Sigmoid colon (tissue), 7 donors: Measurements from ENCODE around the gene SDK1. TPM values are rescaled to one million over a fixed set of nuclear protein-coding genes. Genes with fewer than 3 reads are reported as not detected.
A peak's percentile ranks its signal among the peaks of the same experiment; 100 is the strongest.

Source experiments
- DNase-seq: peaks from one replicate; pipeline ENCODE4 v3.0.0-alpha.2; 2019
- H3K27ac ChIP-seq, 4 donors: fragments of 200-600 bp; sonication (generic); one replicate each; pipeline ENCODE4 v1.5.1; 2016 to 2019; ENCODE audit warnings: mild to moderate bottlenecking in 1 of 4
- H3K27me3 ChIP-seq, 3 donors: fragments of 200-600 bp; sonication (generic); one replicate each; pipeline ENCODE4 v1.5.1; 2019; ENCODE audit warnings: mild to moderate bottlenecking in 1 of 3
- H3K36me3 ChIP-seq, 4 donors: fragments of 200-600 bp; sonication (generic); one replicate each; pipeline ENCODE4 v1.5.1; 2016 to 2019
- H3K4me1 ChIP-seq, 4 donors: fragments of 200-600 bp; sonication (generic); one replicate each; pipeline ENCODE4 v1.5.1; 2017 to 2019
- H3K4me3 ChIP-seq, 4 donors: fragments of 200-600 bp; sonication (generic); one replicate each; pipeline ENCODE4 v1.5.1; 2017 to 2019; ENCODE audit warnings: mild to moderate bottlenecking in 2 of 4, moderate library complexity in 1 of 4
- H3K9me3 ChIP-seq, 4 donors: fragments of 200-600 bp in 3 of 4; sonication (generic) in 3 of 4; one replicate each; pipeline versions ENCODE4 v1.5.1 to v1.6.1; 2013 to 2019
- EP300 ChIP-seq, 4 donors: sonication (generic); formaldehyde crosslinking; IDR thresholded peaks; one replicate each; pipeline ENCODE4 v1.6.1; 2017; ENCODE audit warnings: antibody characterized with exemption in 4 of 4
- POLR2A ChIP-seq, 2 donors: fragments of 450-650 bp; IDR thresholded peaks; one replicate each; pipeline ENCODE4 v1.6.1; 2016; ENCODE audit warnings: antibody characterized with exemption in 2 of 2, mild to moderate bottlenecking in 2 of 2, moderate library complexity in 2 of 2
- POLR2AphosphoS5 ChIP-seq, 4 donors: sonication (generic); formaldehyde crosslinking; IDR thresholded peaks; one replicate each; pipeline ENCODE4 v1.6.1; 2017; ENCODE audit warnings: antibody characterized with exemption in 4 of 4
- WGBS, 2 donors: extraction: QIAGEN DNeasy Blood & Tissue Kit; methylation state at CpG; one replicate each; pipeline ENCODE4 v1.1.7; 2013; 5-methylcytosine and 5-hydroxymethylcytosine counted together
- intact Hi-C: fragments of 100-400 bp; cut with DNase I; formaldehyde crosslinking; loops from one replicate; pipeline ENCODE4 v1.15.1; 2023
- polyA plus RNA-seq, 3 donors: library from polyadenylated mRNA; stranded (reverse); fragments of 200-250 nt; gene quantifications; one replicate each; pipeline ENCODE4 v1.2.3, GENCODE V29; 2013
- total RNA-seq, 4 donors: library from RNA; depleted of rRNA; stranded (reverse); fragments of >200 nt; gene quantifications; one replicate each; pipeline ENCODE4 v1.1.0, GENCODE V29; 2016
- TF ChIP-seq, protein P1 (sequence below), 4 experiments: fragments of 450-650 bp in 3 of 4; fragments of 200-600 bp in 1 of 4; IDR thresholded peaks; one replicate each; pipeline ENCODE4 v1.5.1; 2016 to 2019; ENCODE audit warnings: antibody characterized with exemption in 4 of 4, mild to moderate bottlenecking in 3 of 4, moderate library complexity in 2 of 4
- donor health status: healthy with polysubstance abuse.
- donor health status: Bipolar disorder and iron deficiency.
- donor health status: healthy.

Gene SDK1
- total and polyA plus RNA-seq, 7 donors: under 0.01 to 23.0 (median 10.0) TPM; not detected in 1

DNA sequence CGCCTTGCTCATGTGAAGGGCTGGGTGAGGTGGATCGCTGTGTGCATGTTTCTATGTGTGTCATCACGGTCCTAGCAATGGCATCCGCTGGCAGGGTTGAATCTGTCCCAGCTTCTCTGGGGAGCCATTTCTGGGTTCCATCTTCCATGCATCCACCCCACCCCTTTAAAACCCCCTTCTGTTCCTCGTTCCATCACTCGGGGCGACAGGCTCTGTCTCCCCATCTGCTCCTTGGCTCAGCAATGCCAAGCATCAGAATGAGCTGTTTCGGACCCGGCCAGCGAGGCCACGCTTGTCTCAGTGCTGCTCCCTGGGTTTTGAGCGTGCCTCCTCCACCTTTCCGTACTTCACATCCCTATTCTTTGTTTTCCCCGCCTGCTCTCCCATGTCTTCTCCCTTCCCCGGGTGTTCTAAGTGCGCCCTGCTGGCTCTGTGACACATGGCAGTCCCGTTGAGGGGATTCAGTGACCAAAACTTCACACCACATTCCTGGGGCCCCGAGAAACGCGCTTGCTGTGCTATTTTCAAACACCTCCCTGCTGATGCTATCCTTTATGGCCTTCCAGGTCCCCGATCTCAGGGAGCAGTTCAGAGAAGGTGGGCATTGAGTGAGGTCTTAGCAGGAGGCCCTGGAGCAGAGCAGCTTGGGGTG is 827.0 kb downstream of the SDK1 start:
- Histone ChIP-seq H3K4me1 (no peaks in the 10 kb centered on the region), H3K9me3 (no peaks in the 10 kb centered on the region), H3K4me3 (no peak overlapping the region), H3K36me3 (no peaks in the 10 kb centered on the region), H3K27ac (no peak overlapping the region), H3K27me3 (no peaks in the 10 kb centered on the region)
- peak; percentile 39 for DNase-seq
- intact Hi-C loops: no loop called here
- TF ChIP-seq POLR2AphosphoS5 (IDR thresholded peaks at IDR 0.05) (no peak), EP300 (IDR thresholded peaks at IDR 0.05) (no peak), POLR2A (IDR thresholded peaks at IDR 0.05) (no peak)
- 92 to 94% methylated on average over 21 of the region's 21 CpGs for WGBS, 2 donors

- 65 to 83% methylated on average over 29 of the region's 29 CpGs for WGBS, 2 donors
- H3K36me3 ChIP-seq: no peaks in the 10 kb centered on the region
- H3K4me3 ChIP-seq: no peak overlapping the region
- no peak overlapping the region for H3K27ac ChIP-seq
- no peaks in the 10 kb centered on the region for H3K4me1 ChIP-seq
- intact Hi-C loops: no loop called here
- H3K9me3 ChIP-seq: no peaks in the 10 kb centered on the region
- H3K27me3 ChIP-seq: no peaks in the 10 kb centered on the region
- DNase-seq: peak; percentile 44
- TF ChIP-seq, protein P1, sequence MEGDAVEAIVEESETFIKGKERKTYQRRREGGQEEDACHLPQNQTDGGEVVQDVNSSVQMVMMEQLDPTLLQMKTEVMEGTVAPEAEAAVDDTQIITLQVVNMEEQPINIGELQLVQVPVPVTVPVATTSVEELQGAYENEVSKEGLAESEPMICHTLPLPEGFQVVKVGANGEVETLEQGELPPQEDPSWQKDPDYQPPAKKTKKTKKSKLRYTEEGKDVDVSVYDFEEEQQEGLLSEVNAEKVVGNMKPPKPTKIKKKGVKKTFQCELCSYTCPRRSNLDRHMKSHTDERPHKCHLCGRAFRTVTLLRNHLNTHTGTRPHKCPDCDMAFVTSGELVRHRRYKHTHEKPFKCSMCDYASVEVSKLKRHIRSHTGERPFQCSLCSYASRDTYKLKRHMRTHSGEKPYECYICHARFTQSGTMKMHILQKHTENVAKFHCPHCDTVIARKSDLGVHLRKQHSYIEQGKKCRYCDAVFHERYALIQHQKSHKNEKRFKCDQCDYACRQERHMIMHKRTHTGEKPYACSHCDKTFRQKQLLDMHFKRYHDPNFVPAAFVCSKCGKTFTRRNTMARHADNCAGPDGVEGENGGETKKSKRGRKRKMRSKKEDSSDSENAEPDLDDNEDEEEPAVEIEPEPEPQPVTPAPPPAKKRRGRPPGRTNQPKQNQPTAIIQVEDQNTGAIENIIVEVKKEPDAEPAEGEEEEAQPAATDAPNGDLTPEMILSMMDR (IDR thresholded peaks at IDR 0.05): no peak
- TF ChIP-seq POLR2AphosphoS5 (IDR thresholded peaks at IDR 0.05): no peak
- TF ChIP-seq POLR2A (IDR thresholded peaks at IDR 0.05): no peak
- no peak for TF ChIP-seq EP300 (IDR thresholded peaks at IDR 0.05)
These were observed 828.5 kb downstream of the SDK1 start for GRCh38 chr7:4129481-4130122.

- Histone ChIP-seq H3K27me3 (no peaks in the 10 kb centered on the region), H3K36me3 (no peaks in the 10 kb centered on the region), H3K9me3 (no peaks in the 10 kb centered on the region), H3K4me1 (no peaks in the 10 kb centered on the region), H3K27ac (no peak overlapping the region), H3K4me3 (no peak overlapping the region)
- WGBS, 2 donors: 92% methylated on average over 7 of the region's 7 CpGs
- TF ChIP-seq POLR2A (IDR thresholded peaks at IDR 0.05): no peak
- no peak for TF ChIP-seq EP300 (IDR thresholded peaks at IDR 0.05)
- TF ChIP-seq, protein P1 (IDR thresholded peaks at IDR 0.05): no peak
- TF ChIP-seq POLR2AphosphoS5 (IDR thresholded peaks at IDR 0.05): no peak
- DNase-seq: peak; percentile 14
- intact Hi-C loops: no loop called here
These were observed 830.0 kb downstream of the SDK1 start for GRCh38 chr7:4131063-4131462.

DNA sequence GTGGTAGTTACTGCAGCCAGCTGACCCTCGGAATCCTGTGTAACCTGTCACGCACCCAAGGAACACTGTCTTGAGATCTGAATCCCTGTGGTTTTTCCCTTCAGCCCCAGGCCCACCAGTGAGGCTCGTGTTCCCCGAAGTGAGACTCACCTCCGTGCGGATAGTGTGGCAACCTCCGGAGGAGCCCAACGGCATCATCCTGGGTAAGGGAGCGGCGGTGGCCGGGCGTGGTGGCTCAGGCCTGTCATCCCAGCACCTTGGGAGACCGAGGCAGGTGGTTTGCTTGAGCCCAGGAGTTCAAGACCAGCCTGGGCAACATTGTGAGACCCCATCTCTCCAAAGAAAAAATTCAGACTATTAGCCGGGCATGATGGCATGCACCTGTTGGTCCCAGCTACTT is 831.2 kb downstream of the SDK1 start:
- intact Hi-C loops: no loop called here

DNA sequence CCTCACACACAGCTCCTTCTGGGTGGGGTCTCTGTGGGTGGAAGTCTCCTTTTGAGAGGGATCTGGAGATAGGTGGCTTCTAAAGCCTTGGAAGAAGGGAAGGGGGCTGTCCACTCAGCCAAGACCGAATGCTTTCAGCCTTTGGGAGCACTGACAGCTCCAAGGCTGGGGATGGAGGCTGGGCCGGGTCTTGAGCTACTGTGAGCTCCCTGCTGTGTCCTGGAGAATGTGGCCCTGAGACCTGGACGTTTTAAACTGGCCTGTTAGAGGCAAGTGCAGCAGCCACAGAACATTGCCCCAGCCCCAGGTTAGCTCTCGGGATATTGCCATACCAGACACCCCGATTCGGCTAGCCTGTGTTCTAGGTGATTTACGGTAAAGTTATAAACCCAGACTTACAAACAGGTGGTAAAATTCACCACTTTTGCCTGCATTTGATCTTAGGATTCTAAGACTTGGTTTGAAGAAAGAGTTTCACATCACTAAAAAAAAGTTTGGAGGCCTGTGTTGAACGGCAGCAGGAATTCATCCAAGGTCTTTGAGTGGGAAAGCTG is 832.5 kb downstream of the SDK1 start:
- DNase-seq: peak; percentile 34
- H3K36me3 ChIP-seq: no peaks in the 10 kb centered on the region
- H3K27me3 ChIP-seq: no peaks in the 10 kb centered on the region
- WGBS, 2 donors: 57 to 80% methylated on average over 8 of the region's 8 CpGs
- H3K4me3 ChIP-seq: no peak overlapping the region
- H3K9me3 ChIP-seq: no peaks in the 10 kb centered on the region
- no peaks in the 10 kb centered on the region for H3K4me1 ChIP-seq
- no peak overlapping the region for H3K27ac ChIP-seq
- intact Hi-C loops: no loop called here
- no peak for TF ChIP-seq POLR2AphosphoS5 (IDR thresholded peaks at IDR 0.05)
- TF ChIP-seq, protein P1 (IDR thresholded peaks at IDR 0.05): no peak
- TF ChIP-seq EP300 (IDR thresholded peaks at IDR 0.05): no peak
- no peak for TF ChIP-seq POLR2A (IDR thresholded peaks at IDR 0.05)

More for the DNA sequence above, 831.2 kb downstream of the SDK1 start:
- DNase-seq: peak; percentile 53
- H3K4me1 ChIP-seq: no peaks in the 10 kb centered on the region
- H3K27me3 ChIP-seq: no peaks in the 10 kb centered on the region
- H3K9me3 ChIP-seq: no peaks in the 10 kb centered on the region
- TF ChIP-seq POLR2AphosphoS5 (IDR thresholded peaks at IDR 0.05): no peak
- TF ChIP-seq, protein P1 (IDR thresholded peaks at IDR 0.05): no peak
- no peak for TF ChIP-seq POLR2A (IDR thresholded peaks at IDR 0.05)
- no peak for TF ChIP-seq EP300 (IDR thresholded peaks at IDR 0.05)
- H3K4me3 ChIP-seq: no peak overlapping the region
- WGBS, 2 donors: 92 to 94% methylated on average over 14 of the region's 14 CpGs
- no peaks in the 10 kb centered on the region for H3K36me3 ChIP-seq
- H3K27ac ChIP-seq: no peak overlapping the region
